GM21515 (cell line): ENCODE measurements around the gene SYNDIG1.

Source experiments
- ATAC-seq: cut with Tn5 transposase; IDR thresholded peaks from one replicate; pipeline ENCODE4 v1.9.1; 2021; ENCODE audit not compliant: unreplicated experiment

The SYNDIG1 gene

DNA sequence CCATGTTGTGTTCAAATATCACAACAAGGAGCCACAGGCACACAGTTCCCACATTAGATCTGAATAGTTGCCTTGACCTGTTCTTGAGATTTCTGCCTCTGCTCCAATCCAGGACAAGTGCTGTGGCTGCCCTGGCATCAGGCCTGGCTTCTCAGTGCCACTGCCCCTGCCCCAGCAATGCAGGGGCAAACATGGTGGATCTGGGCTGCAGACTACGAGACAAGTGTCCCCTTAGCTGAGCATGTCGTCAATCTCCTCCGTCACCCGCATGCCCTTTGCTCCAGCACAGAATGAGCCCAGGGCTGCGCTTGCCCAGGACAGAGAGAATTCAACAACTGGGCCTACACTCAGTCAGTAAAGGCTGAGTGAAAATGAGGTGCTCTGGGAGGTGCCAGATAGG lies 201.6 kb downstream of the SYNDIG1 start:
- ATAC-seq: no peak

GRCh38 chr20:24672181-24672880 lies 202.9 kb downstream of the SYNDIG1 start:
- no peak for ATAC-seq

DNA sequence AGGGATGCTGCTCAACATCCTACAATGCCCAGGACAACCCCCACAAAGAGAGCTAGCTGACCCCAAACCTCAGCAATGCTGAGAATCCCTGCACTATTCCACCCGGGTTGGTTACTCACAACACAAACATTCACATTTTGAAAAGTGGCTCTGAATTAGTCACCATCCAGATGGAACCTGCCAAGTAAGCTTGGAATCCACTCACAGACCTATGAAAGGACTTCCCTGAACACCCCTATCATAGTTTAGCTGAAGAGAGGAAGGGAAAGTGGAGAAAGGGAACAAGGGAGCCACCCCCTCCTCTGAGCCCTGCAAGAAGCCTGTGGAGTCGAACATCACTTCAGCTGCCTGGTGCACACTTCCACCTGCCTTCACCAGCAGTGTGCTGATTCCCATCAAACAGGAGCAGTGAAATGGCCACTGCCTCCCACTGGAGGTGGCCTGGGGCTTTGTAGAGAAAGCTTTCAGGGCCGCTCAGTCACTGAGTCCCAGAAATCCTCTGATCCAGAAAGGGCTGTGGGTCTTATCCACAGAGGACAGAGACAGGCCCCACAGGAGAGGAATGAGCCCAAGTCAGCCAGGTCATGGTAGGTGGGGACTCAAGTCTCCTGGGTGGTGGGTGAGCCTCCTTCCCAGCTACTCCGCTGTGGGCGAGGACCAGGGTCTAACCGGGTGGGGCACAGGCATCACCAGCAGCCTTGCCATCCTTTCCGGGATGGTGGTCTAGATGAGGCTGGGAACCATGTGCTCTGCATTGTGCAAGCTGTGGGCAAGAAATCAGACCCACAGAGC lies 203.7 kb downstream of the SYNDIG1 start:
- no peak for ATAC-seq

DNA sequence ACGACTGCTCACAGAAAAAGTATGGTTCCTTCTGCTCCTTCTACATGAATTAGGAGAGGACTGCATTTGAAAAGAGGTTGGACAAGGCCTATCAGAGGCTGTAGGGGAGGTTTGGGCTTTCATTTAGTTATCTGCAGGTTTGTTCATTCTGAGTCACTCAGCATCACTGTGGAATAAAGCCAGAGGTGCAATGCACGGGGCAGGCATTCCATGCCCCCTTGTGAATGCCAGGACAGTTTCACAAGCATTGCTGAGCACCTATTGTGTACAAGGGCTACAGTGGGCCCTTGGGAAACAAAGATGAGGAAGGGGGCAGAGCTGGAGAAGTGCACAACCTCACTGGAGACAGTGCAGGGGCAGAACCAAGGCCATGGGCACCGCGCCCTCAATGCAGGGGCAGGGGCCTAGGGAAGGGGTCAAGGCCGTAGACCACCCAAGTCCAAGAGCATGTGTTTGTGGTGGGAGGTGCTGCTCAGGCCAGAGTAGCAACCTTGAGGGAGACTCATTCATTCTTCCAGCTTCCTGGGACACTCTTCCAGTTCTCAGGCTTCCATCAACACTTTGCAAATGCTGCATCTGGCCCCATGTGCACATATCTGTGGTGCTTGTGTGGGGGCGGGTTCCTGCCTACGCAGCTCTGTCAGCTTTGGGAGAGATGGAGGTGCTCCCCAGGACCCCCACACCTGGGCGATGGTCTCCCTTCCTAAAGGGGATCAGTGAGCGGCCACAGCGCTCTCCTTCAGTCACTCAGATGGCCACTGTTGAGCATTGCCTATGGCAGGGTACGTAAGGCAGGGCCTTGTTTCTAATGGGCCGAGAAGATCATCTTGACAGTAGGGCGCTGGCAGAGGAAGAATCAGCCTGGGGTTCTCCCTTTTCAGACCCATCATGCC lies 204.5 kb downstream of the SYNDIG1 start:
- ATAC-seq: no peak

DNA sequence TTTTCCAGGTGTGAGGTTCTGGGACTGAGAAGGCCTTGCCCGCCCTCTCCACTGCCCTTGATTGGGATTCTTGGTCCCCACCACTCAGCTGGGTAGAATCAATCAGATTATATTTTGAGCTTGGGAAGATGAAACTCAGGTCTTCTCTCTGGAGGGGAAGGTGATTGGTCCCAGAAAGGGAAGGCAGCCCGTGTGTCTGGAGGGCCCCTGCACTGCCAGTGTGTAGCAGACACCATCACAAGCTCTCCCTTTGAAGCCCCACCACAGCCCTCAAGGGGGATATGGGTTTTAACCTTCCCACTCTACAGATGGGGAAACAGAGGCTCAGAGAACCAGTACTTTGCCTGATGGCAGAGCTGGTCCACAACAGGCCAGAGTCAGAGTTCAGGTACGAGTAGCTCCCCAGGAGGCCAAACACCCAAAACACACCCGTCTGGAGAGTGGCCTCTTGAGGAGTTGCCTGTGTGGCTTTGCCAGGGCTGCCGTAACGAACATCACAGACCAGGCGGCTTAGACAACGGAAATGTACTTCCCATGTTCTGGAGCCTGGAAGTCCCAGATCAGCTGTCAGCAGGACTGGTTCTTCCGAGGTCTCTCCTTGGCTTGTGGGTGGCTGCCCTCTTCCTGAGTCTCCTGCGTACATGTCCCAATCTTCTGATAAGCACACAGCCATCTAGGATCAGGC lies 205.6 kb downstream of the SYNDIG1 start:
- no peak for ATAC-seq

DNA sequence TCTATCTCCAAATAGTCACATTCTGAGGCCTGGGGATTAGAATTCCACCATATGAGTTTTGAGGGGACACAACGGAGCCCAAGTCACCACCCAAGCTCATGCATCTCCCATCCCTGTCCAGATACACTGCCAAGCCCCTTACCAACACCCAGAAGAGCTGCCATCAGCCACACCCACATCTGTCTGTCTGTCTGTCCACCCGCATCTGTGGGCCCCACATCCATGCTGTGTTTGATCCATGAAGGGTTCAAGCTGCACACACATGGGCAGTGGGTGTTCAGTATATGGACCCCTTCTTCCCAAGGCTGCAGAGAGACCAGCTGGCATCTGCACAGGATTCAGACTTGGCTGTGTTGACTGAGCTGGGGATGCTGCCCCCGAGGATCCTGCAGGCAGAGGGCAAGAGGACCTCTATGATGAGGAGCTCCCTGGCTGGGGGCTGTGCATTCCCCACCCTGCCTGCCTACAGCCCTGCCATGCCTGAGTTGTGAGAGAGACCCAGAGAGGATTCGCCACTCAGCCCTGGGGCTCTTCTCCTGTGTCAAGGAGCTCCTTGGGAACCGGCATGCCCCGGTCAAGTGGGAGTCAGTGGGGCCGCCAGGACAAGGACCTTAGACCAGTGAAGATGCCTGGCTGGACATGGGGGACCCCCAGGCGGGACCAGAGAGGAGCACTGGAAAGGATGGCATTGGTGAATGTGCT lies 206.4 kb downstream of the SYNDIG1 start:
- no peak for ATAC-seq

DNA sequence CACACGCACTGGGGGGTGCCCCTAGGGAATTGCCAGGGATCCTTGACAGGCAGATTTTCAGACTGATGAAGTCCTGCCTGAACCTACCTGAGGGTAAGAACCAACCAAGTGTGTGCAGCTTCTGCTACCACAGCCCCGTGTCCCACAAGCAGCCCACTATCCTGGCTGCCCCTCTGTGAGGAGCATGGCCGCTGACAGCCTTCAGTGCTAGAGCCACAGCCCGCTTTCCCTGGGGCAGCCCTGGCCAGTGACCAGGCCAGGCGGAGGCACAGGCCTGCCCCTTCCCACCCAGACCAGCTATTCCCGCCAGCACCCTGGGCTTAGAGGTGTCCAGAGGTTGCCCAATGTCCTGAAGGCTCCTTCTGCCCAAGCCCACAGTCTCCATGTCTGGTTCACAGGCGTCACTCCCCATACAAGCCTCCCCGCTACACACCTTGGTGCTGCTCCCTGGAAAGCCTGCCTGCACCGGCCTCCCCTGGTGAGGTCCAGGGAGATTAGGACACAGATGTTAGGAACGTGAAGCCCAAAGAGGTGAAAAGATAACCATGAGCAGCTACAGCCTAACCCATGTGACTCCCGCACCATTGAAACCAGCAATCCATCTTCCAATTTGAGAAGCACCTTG lies 207.0 kb downstream of the SYNDIG1 start:
- no peak for ATAC-seq

DNA sequence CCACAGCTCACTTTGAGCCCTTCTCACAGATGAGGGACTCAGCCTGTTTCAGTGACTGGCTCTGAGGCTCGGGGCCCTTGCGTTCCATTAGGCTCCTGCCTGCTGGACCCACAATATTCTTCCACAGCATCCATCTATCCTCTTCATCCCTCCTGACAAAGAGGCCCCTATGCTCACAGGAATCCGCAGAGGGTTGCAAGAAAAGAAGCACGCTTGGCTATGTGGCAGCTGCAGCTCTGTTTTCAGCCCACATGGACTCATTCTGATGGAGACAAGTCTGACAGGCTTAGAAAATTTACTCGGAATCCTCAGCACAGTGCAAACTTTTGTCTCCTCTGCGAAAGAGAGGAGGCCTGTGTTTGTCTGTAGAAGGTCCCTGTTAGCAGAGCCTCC lies 207.5 kb downstream of the SYNDIG1 start:
- no peak for ATAC-seq

GRCh38 chr20:24677626-24678315 lies 208.3 kb downstream of the SYNDIG1 start:
- ATAC-seq: no peak

DNA sequence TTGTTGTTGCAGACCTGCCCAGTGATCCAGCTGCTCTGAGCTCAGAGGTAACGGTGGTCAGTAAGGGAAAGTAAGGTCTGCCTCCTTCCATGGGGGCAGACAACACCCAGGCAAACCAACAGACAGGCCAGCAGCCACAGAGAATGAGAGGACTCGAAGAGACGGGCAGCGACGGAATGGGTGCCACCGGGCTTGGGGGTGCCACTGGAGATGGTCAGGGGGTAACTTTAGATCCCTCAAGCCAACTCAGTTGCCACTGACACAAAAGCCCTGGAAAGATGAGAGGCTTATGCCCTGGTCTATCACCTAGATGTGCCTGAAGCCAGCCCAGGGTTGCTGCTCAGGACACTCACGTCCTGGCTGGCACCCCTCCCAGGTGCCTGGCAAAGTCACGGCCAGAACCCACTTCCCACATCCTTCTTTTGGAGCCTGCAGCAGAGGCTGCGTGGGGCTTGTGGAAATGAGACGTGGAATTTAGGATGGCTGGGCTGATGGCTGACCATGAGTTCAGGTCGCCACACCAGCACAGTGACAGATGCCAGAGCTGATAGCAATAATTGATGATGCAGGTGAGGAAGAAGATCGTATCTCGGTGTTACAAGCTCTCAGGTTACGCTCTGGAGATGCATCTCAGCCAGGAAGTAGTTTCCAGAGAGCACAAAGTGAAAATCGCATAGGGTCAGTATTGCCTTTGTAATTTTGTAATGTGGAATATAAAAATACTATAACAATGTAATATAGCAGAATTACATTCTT lies 209.1 kb downstream of the SYNDIG1 start:
- ATAC-seq: no peak

DNA sequence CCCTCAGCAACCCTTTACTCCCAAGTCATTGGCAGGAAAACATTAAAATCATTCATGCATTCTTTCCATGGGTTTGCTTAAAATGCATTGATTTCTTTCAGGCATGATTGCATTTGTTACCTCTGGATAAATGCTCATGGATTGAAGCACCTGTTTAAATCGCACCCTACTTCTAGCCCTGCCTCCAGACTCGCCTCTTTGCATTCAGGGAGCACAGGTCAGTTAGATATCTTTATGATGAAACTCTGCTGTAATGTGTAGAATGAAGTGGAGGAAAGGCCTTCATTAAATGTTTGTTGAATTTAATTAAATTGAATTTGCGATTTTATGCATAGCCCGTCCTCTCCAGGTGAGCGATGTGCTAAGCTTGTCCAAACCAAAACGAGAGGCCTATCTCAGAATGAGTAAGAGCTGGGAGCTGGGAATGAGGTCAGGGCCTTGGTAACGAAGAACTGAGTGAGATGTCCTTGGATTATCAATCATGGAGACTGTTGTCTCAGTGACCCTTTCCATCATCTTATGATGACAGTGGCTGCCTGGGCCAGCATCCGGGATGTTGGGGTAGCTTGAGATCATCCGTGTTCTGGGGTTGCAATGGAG lies 210.1 kb downstream of the SYNDIG1 start:
- no peak for ATAC-seq

GRCh38 chr20:24681634-24682495 lies 212.4 kb downstream of the SYNDIG1 start:
- no peak for ATAC-seq

- ATAC-seq: no peak
Measured at GRCh38 chr20:24682496-24682985, 213.1 kb downstream of the SYNDIG1 start.

DNA sequence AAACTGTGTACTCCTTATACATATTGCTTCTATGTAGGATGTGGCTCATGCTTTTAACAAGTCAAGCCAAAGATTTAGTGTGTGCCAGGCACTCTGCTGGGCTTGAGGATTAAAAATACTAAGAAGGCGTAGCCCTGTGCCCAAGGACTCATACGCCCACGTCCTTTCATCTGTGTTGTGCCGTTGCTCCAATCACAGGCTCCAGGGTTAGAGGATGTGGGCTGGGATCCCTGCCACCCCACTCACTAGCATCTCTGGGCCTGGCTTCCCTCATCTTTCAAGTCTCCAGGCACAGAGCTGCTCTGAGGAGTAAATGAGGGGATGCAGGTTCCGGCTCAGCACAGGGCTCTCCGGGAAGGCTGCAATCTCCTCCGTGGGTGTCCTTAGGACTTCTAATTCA lies 214.2 kb downstream of the SYNDIG1 start:
- ATAC-seq: no peak

- ATAC-seq: no peak
Measured at GRCh38 chr20:24684421-24684871, 215.0 kb downstream of the SYNDIG1 start.

DNA sequence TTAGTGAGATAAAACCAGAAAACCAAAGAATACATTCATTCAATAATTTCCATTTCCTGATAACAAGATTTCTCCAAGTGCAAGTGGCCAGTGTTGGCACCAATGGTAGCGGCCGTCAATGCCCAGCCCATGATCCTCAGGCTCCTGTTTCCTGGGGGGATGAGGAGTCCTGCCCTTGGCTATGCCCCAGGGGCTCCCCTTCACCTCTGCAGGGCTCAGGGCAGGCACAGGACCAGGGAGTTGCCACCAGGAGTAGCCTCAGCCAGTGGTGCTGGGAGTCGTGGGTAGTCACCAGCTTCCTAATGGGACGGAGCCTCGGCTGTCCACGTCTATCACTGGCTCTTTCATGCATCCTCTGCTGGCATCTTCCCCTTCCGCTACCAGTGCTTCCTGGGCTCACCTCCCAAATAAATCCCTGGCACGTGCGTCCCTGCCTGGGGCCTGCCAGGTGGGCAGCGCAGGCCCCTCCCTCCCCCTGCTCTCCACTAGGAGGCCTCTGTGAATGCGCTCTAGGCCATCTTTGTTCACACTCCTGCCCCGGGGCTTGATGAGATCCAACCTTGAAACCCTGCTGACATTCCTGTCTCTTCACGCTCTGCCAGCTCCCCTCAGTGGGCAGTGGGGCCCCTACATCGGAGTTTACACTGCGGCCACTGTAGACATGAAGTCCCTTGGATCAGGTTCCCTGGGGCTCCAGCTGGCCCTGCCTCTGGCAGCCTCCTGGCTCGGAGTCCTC lies 215.7 kb downstream of the SYNDIG1 start:
- no peak for ATAC-seq
